Inferior parietal cortex (tissue), 1 donor: Measurements from ENCODE around the gene SLC35A1.
"Not testable (repeated sequence)": the region's sequence is repeated elsewhere in the genome, so short reads cannot be mapped to it uniquely, and the experiment has no call there.

ENCODE experiments used
- DNase-seq: peaks from one replicate; pipeline ENCODE4 v3.0.0-alpha.2; 2016; ENCODE audit errors: extremely low spot score

SLC35A1 gene, protein sequence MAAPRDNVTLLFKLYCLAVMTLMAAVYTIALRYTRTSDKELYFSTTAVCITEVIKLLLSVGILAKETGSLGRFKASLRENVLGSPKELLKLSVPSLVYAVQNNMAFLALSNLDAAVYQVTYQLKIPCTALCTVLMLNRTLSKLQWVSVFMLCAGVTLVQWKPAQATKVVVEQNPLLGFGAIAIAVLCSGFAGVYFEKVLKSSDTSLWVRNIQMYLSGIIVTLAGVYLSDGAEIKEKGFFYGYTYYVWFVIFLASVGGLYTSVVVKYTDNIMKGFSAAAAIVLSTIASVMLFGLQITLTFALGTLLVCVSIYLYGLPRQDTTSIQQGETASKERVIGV

DNA sequence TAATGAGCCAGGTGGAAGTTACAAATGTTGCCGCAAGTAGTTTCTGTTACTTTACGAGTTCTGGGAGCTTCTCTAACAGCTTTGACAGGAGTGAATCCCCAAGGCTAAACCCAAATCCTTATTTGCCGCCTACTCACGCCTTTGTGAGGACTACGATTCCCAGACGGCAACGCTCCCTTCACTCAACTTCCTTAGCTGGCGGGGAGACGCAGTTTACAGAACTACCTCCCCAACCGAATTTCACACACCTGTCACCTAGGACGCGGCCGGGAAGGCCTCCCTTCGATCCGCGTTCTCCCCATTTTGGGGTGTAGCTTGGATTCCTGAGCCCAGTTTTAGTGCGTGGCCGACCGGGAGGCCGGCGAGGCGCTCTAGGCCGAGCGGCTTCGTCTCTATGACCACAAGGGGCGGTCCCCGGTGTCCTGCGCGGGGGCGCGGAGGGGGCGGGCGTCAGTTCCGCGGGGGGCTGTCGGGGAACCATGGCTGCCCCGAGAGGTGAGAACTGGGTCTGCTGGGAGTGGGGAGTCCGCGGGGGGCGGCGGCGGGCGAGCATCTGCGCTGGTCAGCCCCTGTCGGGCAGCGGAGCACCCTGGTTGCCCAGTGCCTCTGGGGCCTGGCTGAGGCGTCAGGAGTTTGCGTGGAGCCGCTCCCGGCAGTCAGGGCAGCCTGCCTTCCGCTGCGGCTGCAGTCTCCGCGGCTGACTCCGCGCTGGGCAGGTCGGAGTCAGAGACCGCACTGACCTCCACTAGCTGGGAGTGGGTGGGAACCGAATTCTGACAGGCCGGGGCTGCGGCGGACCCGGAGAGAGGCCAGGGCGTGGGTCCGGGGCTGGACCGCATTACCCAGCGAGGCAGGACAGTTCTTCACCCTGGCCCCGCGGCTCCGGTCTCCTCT is at the start of gene SLC35A1:
Gene SLC35A1, plus strand, starts transcription at position 450 of the 894 bp plus-strand sequence. Its CDS starts 30 bp downstream, at position 480.
- DNase-seq, result peak; percentile 86

DNA sequence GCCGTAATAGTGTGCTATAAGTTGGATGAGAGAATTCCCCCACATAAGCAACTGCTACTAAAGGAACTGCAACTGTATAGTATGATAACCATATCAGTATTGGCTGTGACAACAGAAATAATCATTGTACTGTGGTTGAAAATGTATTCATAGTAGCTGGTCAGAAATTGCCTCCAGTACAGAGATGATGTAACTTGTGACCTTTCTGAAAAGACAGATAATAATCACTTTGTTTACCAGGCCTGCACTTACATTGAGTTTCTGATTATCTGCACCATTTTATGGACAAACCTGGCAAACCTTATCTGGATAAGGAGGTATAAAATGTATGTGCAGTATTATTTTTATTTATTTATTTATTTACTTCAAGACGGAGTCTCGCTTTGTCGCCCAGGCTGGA is 46.0 kb upstream of the SLC35A1 start:
- DNase-seq, result no peak

DNA sequence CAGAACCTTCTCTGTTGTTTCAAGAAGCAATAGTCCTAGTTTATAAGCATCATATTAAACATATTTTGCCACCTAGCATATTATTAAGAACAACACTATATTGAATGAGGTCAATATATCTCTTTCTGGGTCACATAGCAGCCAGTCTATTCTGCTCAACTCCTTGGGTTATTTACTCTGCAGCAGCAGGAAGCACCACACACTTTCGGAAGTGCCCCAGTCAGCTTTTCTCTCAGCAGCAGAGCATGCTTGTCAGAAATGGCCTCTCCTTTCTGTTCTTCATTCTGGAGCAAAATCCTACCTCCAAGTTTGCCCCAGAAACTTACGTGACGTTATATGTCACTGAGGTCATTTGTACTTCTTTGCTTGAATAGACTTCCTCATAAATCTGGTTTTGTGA is 42.3 kb upstream of the SLC35A1 start:
- DNase-seq, result no peak

DNA sequence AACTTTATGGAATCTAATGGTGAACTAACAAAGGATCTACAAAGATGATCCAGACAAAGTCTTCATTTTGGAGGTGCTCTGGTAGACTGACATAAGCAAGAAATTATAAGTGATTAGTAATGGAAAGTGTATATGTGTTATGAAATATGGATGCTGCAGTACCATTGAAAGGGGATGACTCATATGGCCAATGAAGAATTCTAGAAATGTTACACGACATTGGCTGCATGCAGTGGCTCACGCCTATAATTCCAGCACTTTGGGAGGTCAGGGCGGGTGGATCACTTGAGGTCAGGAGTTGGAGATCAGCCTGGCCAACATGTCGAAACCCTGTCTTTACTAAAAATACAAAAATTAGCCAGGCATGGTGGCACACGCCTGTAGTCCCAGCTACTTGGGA is 41.5 kb upstream of the SLC35A1 start:
- DNase-seq, result no peak

DNA sequence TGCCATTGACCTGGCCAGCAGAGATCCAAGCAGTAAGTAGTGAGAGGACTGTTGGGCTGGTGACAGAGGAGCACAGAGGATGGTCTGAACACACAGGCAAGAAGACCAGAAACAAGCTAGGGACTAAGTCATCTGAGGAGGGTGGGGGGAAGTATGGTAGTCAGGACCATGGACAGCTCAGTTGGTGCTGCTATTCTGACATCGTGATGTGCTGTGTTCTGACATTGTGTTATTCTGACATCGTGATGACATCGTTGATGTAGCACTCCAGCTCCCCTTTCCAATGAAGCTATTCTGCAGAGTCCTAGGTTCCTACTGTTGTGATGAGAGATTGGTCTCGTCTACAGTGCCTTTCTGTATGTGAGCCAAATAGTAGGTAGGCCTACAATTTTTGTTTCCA is 36.3 kb upstream of the SLC35A1 start:
- DNase-seq, result no peak

DNA sequence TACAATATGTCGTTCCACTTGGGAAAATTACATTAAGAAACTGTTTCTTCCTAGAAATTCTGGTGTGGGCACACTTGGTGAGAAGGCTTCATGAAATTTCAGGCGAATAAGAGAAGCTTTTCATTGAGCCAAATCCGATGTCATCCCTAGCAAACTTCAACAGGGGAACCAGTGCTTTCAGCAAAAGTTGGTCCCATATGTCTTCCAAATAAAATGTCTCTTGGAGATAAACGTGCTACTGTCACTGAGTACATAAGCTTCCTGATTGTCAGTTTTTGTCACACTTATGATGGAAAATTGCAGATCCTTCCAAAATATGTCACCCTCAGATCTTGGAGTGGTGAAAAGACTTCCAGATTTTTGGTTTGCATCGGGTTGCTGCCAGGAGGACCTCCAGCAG is 31.1 kb upstream of the SLC35A1 start:
- no peak for DNase-seq

DNA sequence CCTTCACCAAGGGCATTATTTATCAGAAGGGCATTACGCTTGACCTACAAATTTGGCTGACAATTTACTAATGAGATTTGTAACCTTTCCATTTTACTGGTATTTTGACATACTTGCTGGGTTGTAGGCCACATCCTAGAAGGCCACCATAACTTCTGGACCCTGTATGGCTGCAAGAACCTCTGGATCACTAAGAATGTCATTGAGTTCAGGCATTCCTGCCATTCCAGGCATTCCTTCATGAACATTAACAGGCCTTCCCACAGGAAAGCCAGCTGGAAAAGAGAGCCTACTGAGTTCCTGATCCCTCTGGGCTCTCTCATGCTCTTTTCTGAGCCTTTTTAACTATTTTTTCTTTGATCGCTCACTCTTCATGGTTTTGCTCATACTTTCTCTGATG is 28.4 kb upstream of the SLC35A1 start:
- DNase-seq, result no peak

DNA sequence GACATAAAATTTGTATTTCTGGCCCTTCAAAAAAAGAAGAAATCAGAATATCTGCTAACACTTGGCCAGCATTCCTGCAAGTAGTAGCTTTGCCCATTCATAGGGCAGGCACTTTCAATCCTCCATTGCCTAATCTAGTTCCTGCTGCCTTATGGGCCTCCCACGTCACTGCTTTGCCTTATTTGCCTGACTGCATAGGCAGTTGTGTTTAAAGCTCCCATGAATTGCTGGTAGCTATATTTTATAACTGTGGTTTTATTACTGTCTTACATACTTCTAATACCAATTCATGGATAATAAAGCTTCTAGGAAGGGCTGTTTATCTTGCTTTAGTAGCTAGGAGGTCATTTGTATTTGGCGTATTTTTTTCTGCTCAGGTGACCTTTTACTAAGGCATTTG is 7.7 kb upstream of the SLC35A1 start:
- DNase-seq, result no peak

DNA sequence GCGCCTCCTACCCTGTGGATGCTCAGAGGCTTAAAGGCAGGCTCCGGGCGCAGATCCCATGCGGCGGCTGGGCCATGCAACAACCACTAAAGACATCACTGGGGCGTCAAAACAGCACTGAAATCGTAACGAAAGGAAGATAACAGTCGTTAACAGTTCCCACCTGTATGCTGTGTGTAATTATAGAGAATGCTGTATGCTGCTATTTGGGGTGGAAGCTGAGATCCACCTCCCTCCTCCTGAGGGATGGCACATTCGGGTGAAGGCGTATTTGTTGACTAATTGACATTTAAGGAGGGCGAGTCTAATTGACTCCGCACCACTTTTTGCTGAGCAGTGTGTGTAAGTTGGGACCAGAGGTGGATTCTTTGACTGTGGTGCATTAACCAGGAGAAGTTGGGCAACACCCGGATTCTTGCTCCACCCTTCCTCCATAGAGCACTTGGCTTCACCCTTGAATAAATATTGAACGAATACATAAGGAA is 687 bp downstream of the SLC35A1 start:
- peak; percentile 48 for DNase-seq

DNA sequence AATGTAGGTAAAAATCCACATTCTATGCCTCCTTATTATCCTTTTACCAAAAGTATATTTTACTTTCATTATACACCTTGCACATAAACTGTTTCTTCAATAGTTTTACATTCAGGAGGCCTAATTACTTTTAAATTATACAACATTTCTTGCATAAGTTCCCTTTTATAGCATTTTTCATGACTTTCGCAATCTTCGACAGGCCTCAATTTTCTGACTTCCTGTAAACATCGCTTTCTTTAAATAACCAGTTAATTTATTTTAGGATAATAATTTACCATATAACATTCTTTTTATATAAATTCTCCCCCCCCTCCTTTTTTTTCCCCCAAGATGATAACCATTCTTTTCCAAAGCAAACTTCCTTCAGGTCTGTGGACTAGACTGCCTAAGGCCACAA is 9.2 kb downstream of the SLC35A1 start:
- DNase-seq, result no peak

DNA sequence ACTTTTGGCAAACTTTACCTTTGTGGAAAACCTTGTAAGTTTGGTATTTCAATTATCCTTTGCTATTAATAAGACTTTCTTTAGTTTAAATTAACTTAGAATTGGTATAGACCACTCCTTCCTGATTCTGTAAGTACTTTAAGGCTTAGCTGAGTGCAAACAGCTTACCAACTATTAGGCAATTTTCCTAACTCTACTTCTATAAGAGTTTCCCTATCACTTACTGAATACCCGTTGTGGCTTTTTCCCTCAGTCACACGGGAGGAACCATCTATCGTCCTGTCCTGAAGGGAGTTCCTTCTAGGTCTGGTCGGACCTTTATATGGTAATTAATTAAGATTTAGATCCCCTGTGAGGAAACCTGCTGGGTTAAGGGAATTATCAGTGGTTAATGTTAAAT is 9.6 kb downstream of the SLC35A1 start:
- no peak for DNase-seq

DNA sequence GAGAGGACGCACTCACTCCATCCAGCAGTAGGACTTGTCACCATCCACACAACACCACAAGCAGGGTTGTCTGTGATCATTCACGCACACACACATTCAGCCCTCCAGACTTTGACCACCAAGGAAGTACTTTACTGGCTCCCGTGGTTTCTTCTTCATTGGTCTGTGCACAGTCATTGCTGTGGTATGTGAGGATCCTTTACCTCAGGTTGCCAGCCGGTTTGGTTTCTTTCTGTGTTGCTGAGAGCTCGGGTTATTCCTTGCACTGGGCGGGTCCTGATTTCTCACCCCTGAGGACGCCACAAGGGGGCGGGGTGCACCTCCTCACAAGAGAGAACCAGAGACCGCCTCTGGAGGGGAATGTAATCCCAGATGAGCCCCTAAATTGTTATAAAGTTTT is 11.2 kb downstream of the SLC35A1 start:
- no peak for DNase-seq

DNA sequence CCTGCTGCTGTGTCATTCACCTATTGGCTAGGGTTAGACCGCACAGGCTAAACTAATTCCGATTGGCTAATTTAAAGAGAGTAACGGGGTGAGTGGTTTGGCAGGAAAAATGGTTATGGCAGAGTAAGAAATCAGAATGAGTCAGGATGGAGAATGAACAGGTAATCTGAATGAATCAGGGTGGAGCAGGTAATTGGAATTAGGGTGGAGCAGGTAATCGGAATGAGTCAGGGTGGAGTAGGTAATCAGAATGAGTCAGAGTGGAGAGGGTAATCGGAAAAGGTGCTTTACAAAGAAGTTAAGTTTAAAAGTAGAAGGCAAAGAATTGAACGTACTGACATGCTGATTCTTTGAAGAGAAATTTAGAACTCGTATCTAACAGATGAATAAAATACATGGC is 11.7 kb downstream of the SLC35A1 start:
- no peak for DNase-seq

DNA sequence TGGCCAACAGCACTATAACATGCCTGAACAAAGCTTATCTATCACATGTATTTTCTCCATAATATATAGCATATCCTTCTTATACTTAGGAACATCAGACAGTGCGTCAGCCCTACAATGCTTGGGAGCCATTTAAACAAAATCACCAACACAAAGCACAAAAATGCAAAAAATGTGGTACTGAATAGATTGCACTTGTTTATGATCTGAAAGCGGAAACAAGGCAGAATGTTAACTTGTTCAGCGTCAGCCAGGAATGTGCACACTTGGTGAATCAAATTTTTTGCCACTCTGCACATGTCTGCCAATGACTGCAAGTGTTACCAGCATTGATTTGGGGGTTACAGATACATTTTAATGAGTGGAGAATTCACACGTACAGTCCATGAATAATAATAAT is 14.8 kb downstream of the SLC35A1 start:
- DNase-seq, result no peak

DNA sequence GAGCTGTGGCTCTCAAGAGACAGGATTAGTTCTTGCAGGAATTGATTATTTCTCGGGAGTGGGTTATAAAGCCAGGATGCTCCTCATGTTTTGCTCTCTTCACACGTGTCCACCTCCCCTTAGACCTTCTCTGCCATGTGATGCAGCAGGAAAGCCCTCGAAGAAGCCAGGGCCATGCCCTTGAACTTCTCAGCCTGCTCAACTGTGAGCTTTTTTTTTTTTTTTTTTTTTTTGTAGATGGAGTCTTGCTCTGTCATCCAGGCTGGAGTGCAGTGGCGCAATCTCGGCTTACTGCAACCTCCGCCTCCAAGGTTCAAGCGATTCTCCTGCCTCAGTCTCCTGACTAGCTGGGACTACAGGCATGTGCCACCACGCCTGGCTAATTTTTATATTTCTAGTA is 16.6 kb downstream of the SLC35A1 start:
- not testable (repeated sequence) for DNase-seq

DNA sequence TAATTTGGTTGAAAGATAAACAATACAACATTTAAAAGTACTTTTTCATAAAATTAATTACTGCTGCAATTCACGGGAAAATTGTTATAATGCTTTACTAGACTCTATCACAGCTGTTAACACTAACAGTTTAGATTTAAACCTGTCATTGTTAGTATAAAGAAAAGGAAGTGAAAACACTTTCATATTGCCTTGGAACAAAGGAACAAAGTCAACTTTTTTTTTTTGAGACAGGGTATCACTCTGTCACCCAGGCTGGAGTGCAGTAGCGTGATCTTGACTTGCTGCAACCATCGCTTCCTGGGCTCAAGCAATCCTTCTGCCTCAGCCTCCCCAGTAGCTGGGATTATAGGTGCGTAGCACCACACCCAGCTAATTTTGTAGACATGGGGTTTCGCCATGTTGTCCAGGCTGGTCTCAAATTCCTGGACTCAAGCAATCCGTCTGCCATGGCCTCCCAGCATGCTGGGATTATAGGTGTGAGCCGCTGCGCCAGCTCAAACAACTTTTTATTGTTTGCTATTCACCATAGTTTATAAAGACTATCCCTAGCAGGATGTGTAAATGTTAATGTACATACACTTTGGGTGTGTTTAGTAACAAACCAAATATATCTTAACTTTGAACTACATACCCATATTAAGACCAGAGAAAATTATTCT is 22.1 kb downstream of the SLC35A1 start:
- DNase-seq, result no peak

DNA sequence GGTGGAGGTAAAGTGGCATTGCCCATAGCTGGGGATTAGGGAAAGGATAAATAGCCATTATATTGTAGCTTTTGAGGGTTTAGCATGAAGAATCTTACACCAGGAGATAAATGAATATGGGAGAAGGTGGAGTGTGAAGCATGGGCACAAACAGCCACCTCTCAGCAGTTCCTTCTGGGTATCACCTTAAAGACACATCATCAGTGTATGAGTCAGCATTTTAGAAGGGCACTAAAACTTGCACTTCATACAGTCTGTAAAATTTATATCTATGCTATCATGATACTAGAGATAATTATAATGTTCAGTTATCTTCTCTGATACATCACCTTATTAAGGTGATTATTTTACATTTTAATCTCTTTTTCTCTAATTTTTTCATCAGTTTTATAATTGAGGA is 25.3 kb downstream of the SLC35A1 start:
- DNase-seq, result no peak

DNA sequence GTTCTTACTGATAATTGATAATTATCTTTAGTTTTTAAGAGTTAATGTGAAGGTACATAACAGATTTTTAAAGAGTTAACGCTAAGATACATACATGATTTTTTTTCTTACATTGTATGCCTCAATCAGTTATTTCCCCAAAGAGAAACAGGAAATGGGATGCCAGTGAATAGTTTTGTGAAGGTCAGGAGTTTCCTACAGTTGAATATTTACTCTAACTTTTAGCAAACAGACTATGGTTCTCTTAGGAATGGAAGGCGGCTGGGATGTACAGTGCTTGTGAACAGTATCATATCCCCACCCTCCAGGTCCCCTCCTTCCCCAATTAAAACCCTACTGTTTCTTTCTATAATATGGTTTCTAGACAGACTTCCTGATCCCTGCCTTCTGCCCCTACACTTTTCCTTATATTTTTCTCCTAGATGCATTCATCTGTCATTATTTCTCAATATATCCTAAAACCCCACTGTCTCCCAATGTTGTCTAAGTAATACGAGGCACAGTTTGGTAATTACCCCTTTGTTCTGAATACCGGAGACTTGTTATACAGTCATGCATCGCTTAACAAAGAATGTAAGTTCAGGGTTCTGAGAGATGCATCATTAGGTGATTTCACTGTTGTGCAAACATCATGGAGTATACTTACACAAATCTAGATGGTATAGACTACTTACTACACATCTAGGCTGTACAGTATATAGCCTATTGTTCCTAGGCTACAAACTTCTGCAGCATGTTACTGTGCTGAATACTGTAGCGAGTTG is 29.2 kb downstream of the SLC35A1 start:
- no peak for DNase-seq

DNA sequence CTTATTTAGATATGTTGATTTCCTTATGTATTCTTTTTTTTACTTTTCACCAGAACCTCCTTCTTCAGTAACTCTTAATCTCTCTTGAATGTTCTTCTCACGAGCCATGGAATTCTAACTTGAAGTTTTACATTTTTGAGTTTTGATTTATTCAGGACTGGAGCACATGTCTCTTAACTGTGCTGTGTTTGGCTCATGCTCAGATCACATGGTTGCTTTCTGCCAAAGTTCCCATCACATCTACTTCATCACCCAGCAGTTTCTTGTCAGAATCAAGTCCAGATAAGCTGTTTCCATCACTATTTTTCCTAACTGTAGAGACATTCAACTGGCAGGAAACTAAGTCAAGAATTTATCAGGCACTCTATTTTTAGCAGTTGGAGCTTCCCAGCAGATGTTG is 31.7 kb downstream of the SLC35A1 start:
- no peak for DNase-seq

DNA sequence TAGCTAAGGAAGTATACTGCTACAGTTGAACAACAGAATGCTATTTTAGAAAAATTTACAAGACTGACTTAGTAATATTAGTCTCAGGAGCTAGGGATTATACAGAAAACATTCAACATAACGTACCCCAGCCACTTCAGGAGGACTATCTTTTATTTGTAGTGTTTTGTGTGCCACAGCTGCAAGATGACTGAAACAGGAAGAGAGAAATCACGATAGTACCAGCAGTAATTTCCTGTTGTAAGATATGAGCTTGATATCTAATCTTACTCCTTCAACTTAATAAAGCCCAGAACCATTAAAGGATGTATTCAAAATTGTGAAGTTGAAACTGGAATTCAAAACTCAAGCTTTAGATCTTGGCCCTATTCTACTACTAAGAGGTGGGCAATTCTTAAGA is 42.1 kb downstream of the SLC35A1 start:
- DNase-seq, result no peak

DNA sequence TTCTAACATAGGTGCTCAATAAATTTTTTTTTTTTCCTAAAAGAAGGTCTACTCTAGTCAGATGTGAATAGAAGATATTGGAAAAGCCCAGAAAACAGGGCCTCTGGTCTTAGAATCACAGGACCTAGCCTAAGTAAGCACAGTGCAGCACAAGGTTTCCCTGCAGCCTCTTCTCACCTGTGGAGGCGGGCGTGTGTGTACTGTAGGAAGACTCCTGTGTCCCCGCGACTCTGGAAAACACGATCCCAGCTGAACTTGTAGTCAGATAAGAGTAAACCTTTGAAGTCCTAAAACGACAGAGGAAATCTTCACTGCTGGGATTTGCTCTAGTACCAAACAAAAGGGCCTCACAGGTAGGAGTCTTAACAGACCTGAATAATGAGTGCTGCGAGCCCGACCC is 45.7 kb downstream of the SLC35A1 start:
- DNase-seq, result no peak

DNA sequence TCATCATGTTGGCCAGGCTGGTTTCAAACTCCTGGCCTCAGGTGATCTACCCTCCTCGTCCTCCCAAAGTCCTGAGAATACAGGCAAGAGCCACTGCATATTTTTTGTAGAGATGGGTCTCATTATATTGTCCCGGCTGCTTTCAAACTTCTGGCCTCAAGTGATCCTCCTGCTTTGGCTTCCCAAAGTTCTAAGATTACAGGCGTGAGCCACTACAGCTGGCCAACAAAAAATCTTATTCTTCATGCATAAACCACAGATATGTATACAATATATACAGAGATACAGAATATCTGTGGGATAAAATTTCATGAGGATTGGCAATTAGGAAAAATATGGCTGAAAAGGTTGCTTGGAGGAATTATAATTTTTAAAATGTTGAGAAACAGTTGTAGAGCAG is 49.9 kb downstream of the SLC35A1 start:
- DNase-seq, result no peak
